K562 (cell line): ENCODE data around the gene HADH. TPM values are rescaled to one million over a fixed set of nuclear protein-coding genes. Genes with fewer than 3 reads are reported as not detected.

ENCODE experiments used
- ATAC-seq: fragments of 200-7000 bp; cut with Tn5 transposase; 3 replicates; pipeline ENCODE4 v1.9.1; 2020; ENCODE audit warnings: moderate library complexity
- BruUV-seq: library from RNA; stranded (reverse); fragments of 400-500 nt; replicated peaks from 2 replicates; lab custom pipeline; 2021; lab: Mats Ljungman, UMichigan
- CTCF ChIA-PET: fragments of 300-600 bp; formaldehyde crosslinking; extraction: SDS; loops from one replicate; lab custom pipeline; 2021; ENCODE audit warnings: low intra/inter-chr PET ratio; lab: Yijun Ruan, JAX
- POLR2A ChIA-PET: fragments of 300-600, 350-650 bp; sonication (Branson Sonifier 250); formaldehyde crosslinking; extraction: SDS; loops from one replicate; lab custom pipeline; 2021; ENCODE audit warnings: antibody characterized with exemption, inconsistent platforms; lab: Yijun Ruan, JAX
- DNase-seq, 4 experiments: peaks; one replicate each; pipeline versions ENCODE4 v3.0.0 to v3.0.0-alpha.2; 2011 to 2018; ENCODE audit warnings: low spot score in 3 of 4, mixed read lengths in 3 of 4; ENCODE audit errors: extremely low read depth in 1 of 4
- FAIRE-seq: peaks from 2 replicates; lab custom pipeline; 2011; peaks lifted over from hg19 to GRCh38; lab: Jason Lieb, UNC
- H2AFZ ChIP-seq: 2 replicates; pipeline ENCODE4 v1.6.0; 2011; ENCODE audit warnings: low read depth, low read length, control low read depth, inconsistent platforms
- H3K27ac ChIP-seq: fragments of 200-600 bp; 3 replicates; pipeline ENCODE4 v1.8.0; 2011; ENCODE audit warnings: low read depth, mild to moderate bottlenecking, control low read depth, inconsistent platforms, low read length, moderate library complexity, mixed read lengths; ENCODE audit errors: extremely low read depth
- H3K27me3 ChIP-seq, 2 experiments: fragments of 300-600 bp in 1 of 2; 2 replicates in 1 of 2; 3 replicates in 1 of 2; pipeline versions ENCODE4 v1.6.0 to v1.8.0; 2011; ENCODE audit warnings: inconsistent platforms in 2 of 2, low read length in 2 of 2, mild to moderate bottlenecking in 1 of 2, mixed read lengths in 1 of 2, moderate library complexity in 1 of 2; ENCODE audit not compliant: control insufficient read depth in 2 of 2, insufficient read depth in 2 of 2
- H3K36me3 ChIP-seq: fragments of 300-600 bp; 3 replicates; pipeline ENCODE4 v1.8.0; 2011; ENCODE audit warnings: mild to moderate bottlenecking, low read length, inconsistent platforms; ENCODE audit not compliant: control insufficient read depth, insufficient read depth
- H3K4me1 ChIP-seq, 2 experiments: fragments of 200-600 bp in 1 of 2; replicated peaks in 1 of 2; 2 replicates in 1 of 2; 3 replicates in 1 of 2; pipeline versions ENCODE4 v1.5.1 to v1.8.0; 2011; ENCODE audit warnings: inconsistent platforms in 2 of 2, low read length in 2 of 2, mild to moderate bottlenecking in 1 of 2, mixed read lengths in 1 of 2, moderate library complexity in 1 of 2; ENCODE audit not compliant: control insufficient read depth in 2 of 2, insufficient read depth in 2 of 2
- H3K4me2 ChIP-seq: 2 replicates; pipeline ENCODE4 v1.6.1; 2011; ENCODE audit warnings: low read length, control low read depth, inconsistent platforms, mixed read lengths; ENCODE audit not compliant: insufficient read depth
- H3K4me3 ChIP-seq: fragments of 200-600 bp; sonication (generic), shearing (Covaris generic); 2 replicates; pipeline ENCODE4 v1.5.1; 2016; ENCODE audit warnings: control low read depth, inconsistent platforms
- H3K79me2 ChIP-seq: fragments of 200-600 bp; 3 replicates; pipeline ENCODE4 v1.8.0; 2011; ENCODE audit warnings: low read length, inconsistent platforms; ENCODE audit not compliant: control insufficient read depth, insufficient read depth
- H3K9ac ChIP-seq, 2 experiments: 2 replicates each; pipeline versions ENCODE4 v1.6.0 to v1.6.1; 2011; ENCODE audit warnings: low read depth in 2 of 2, low read length in 2 of 2, control low read depth in 1 of 2, inconsistent platforms in 1 of 2, mild to moderate bottlenecking in 1 of 2, mixed read lengths in 1 of 2; ENCODE audit not compliant: insufficient read depth in 1 of 2
- H3K9me1 ChIP-seq: one replicate; pipeline ENCODE4 v1.6.0; 2011; ENCODE audit warnings: inconsistent platforms, mild to moderate bottlenecking, low read length, moderate library complexity; ENCODE audit not compliant: control insufficient read depth, insufficient read depth
- H3K9me3 ChIP-seq: replicated peaks from 2 replicates; pipeline ENCODE4 v1.5.1; 2011; ENCODE audit warnings: low read depth, low read length, inconsistent platforms; ENCODE audit not compliant: control insufficient read depth, insufficient read depth
- H4K20me1 ChIP-seq: replicated peaks from 2 replicates; pipeline ENCODE4 v1.6.1; 2011; ENCODE audit warnings: low read length, inconsistent platforms, mixed read lengths; ENCODE audit not compliant: control insufficient read depth, insufficient read depth
- BRD9 ChIP-seq: fragments of 450-650 bp; IDR thresholded peaks from 2 replicates; pipeline ENCODE4 v1.6.1; 2018; ENCODE audit warnings: low read depth; ENCODE audit not compliant: partially characterized antibody
- CBFA2T3 ChIP-seq: fragments of 450-650 bp; IDR thresholded peaks from 2 replicates; pipeline ENCODE4 v1.6.1; 2017
- CEBPB ChIP-seq: fragments of 450-650 bp; IDR thresholded peaks from 2 replicates; pipeline ENCODE4 v1.6.1; 2016; ENCODE audit warnings: missing genetic modification characterization, missing compliant biosample characterization
- CEBPG ChIP-seq, 3 experiments: fragments of 200-800 bp in 1 of 3; sonication (Bioruptor generic) in 1 of 3; sonication (generic) in 1 of 3; formaldehyde crosslinking in 1 of 3; IDR thresholded peaks in 2 of 3; conservative IDR thresholded peaks in 1 of 3; 2 replicates each; pipeline versions ENCODE4 v1.6.1 to v1.8.0; 2016 to 2022; ENCODE audit warnings: missing compliant biosample characterization in 2 of 3, missing genetic modification characterization in 2 of 3, mild to moderate bottlenecking in 1 of 3, missing genetic modification reagents in 1 of 3
- GABPB1 ChIP-seq: sonication (generic); formaldehyde crosslinking; IDR thresholded peaks from 2 replicates; pipeline ENCODE4 v1.8.0; 2022; ENCODE audit warnings: mild to moderate bottlenecking, missing genetic modification reagents
- MBD2 ChIP-seq: sonication (generic); IDR thresholded peaks from 2 replicates; pipeline ENCODE4 v1.6.1; 2016; ENCODE audit warnings: low read depth, borderline replicate concordance
- NCOA4 ChIP-seq: fragments of 450-650 bp; IDR thresholded peaks from 2 replicates; pipeline ENCODE4 v1.6.1; 2018; ENCODE audit warnings: mild to moderate bottlenecking; ENCODE audit not compliant: partially characterized antibody
- NCOR1 ChIP-seq: fragments of 450-650 bp; IDR thresholded peaks from 2 replicates; pipeline ENCODE4 v1.6.1; 2016; ENCODE audit warnings: mild to moderate bottlenecking, moderate library complexity
- SMARCB1 ChIP-seq: IDR thresholded peaks from 2 replicates; pipeline ENCODE4 v1.6.1; 2011; ENCODE audit warnings: improper control_type of control experiment, low read depth; ENCODE audit not compliant: insufficient read length
- SNRNP70 ChIP-seq: fragments of 200-400 bp; formaldehyde crosslinking; optimal IDR thresholded peaks from 2 replicates; pipeline ENCODE3; 2017; ENCODE audit warnings: low read depth, low read length
- TBL1XR1 ChIP-seq, 2 experiments: IDR thresholded peaks; 2 replicates each; pipeline ENCODE4 v1.6.1; 2012; ENCODE audit warnings: improper control_type of control experiment in 2 of 2, low read length in 2 of 2, mild to moderate bottlenecking in 1 of 2
- ZNF184 ChIP-seq: sonication (generic); formaldehyde crosslinking; IDR thresholded peaks from 2 replicates; pipeline ENCODE4 v1.5.0; 2020; ENCODE audit warnings: missing genetic modification reagents
- ZNF224 ChIP-seq: sonication (generic); formaldehyde crosslinking; IDR thresholded peaks from 2 replicates; pipeline ENCODE4 v1.8.0; 2022; ENCODE audit warnings: mild to moderate bottlenecking, missing genetic modification reagents
- ZNF311 ChIP-seq: fragments of 250-450 bp; sonication (Bioruptor Pico); IDR thresholded peaks from 2 replicates; pipeline ENCODE4 v1.4.0; 2020; ENCODE audit warnings: mild to moderate bottlenecking, moderate library complexity
- ZNF830 ChIP-seq: fragments of 250-450 bp; sonication (Bioruptor Pico); IDR thresholded peaks from 2 replicates; pipeline ENCODE4 v1.5.0; 2021; ENCODE audit warnings: mild to moderate bottlenecking
- in situ Hi-C: fragments of 300-500 bp; cut with MboI; formaldehyde crosslinking; loops from 4 replicates; pipeline ENCODE4 v1.15.0; 2018; ENCODE audit warnings: inconsistent platforms, mixed read lengths
- intact Hi-C: fragments of 100-400 bp; cut with micrococcal nuclease; formaldehyde crosslinking; loops from 2 replicates; pipeline ENCODE4 v1.14.2; 2022
- polyA plus RNA-seq, 8 experiments: library from polyadenylated mRNA; depleted of rRNA in 4 of 8; stranded (reverse) in 5 of 8; unstranded in 3 of 8; fragments of >200 nt; fragmentation: Nextera tagmentation in 2 of 8; fragmentation: Illumina TruSeq in 1 of 8; extraction: Ambion mirVana in 2 of 8; extraction: Trizol in 1 of 8; gene quantifications; 2 replicates each; pipeline versions ENCODE4 v1.2.1 to v1.2.3, GENCODE V29; 2011 to 2014; ENCODE audit warnings: inconsistent platforms in 1 of 8, missing spikeins in 1 of 8
- total RNA-seq, 7 experiments: library from RNA; depleted of rRNA in 6 of 7; stranded (reverse); fragments of >200 nt in 6 of 7; fragmentation: Illumina TruSeq in 2 of 7; extraction: Trizol in 2 of 7; gene quantifications; 2 replicates each; pipeline versions ENCODE4 v1.2.1 to v1.2.3, GENCODE V29; 2011 to 2021; ENCODE audit warnings: low replicate concordance in 1 of 7
- TF ChIP-seq, protein P1 (sequence below), 2 experiments: fragments of 250-450 bp in 1 of 2; fragments of 450-650 bp in 1 of 2; sonication (Bioruptor Pico) in 1 of 2; IDR thresholded peaks; 2 replicates each; pipeline versions ENCODE4 v1.6.1 to v1.8.0; 2016 to 2021; ENCODE audit warnings: mild to moderate bottlenecking in 2 of 2, moderate library complexity in 2 of 2, missing compliant biosample characterization in 1 of 2, missing genetic modification characterization in 1 of 2

Gene HADH
- total and polyA plus RNA-seq, 9 of the 15 experiments (the other 6 are each of a cell fraction or from before 2014, with no cell fraction given) = 9.4 to 73.3 (median 32.8) TPM

DNA sequence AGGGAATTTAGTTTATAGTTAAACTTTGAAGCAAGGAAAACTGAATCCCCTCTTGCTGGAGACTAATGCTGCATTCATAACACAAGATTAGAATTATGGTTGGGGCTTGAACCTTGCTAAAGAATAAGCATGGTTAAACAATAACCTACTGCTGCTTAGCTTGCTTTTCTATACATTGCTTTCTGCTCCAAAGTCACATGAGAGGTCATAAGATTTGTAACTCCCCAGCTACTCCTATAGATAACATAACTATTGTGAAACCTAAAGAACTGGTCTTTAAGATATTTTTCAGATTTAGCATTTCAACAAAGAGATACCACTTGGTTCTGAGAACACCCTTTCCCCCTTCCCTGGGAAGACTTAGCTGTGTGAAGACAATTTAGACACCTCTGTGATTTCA is 17.1 kb upstream of the HADH start:
- DNase-seq (no peak), ATAC-seq (no peak), FAIRE-seq (no peak)
- Histone ChIP-seq H3K27ac (no peak overlapping the region), H3K9me3 (no peaks in the 10 kb centered on the region; the same call in 1 of the 2 replicates), H2AFZ (no peak overlapping the region), H3K27me3 (no peaks in the 10 kb centered on the region), H3K4me3 (no peak overlapping the region), H3K9ac (no peak overlapping the region), H3K4me2 (no peak overlapping the region), H4K20me1 (no peaks in the 10 kb centered on the region; the same call in 1 of the 2 replicates), H3K79me2 (no peaks in the 10 kb centered on the region), H3K36me3 (no peaks in the 10 kb centered on the region), H3K4me1 (peaks cover 3 to 7% of the 10 kb centered on the region in 2 experiments; a peak in 1 of 5 replicates), H3K9me1 (no peaks in the 10 kb centered on the region)
- CTCF ChIA-PET = no interaction called here
- POLR2A ChIA-PET = interaction anchor here (0.6 kb wide), 1 partner anchor 117 kb away, joined by 4 read pairs; no protein-coding TSS in a partner anchor
- no peak for TF ChIP-seq NCOR1
- TF ChIP-seq MBD2 = no peak
- no peak for TF ChIP-seq ZNF184
- no peak for TF ChIP-seq TBL1XR1 (IDR thresholded peaks at IDR 0.05; ENCODE audit: low read length in 2 of 2)
- peak; percentile 17; the same call in 1 of the 2 replicates for TF ChIP-seq CBFA2T3
- peak; percentile 54; the same call in 1 of the 2 replicates for TF ChIP-seq CEBPB
- TF ChIP-seq, protein P1, sequence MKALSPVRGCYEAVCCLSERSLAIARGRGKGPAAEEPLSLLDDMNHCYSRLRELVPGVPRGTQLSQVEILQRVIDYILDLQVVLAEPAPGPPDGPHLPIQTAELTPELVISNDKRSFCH (CRISPR knock-in tag; IDR thresholded peaks at IDR 0.05) = no peak
- TF ChIP-seq, protein P1 (tag; IDR thresholded peaks at IDR 0.05) = no peak
- no peak for TF ChIP-seq CEBPG (CRISPR knock-in tag; IDR thresholded peaks at IDR 0.05)
- TF ChIP-seq CEBPG (tag; conservative IDR thresholded peaks at IDR 0.05 in 1 of 2, IDR thresholded peaks at IDR 0.05 in 1 of 2) = no peak
- TF ChIP-seq GABPB1 = no peak
- TF ChIP-seq NCOA4 = no peak
- no peak for TF ChIP-seq BRD9
- no peak for TF ChIP-seq SNRNP70
- TF ChIP-seq ZNF311 (CRISPR knock-in tag) = no peak
- TF ChIP-seq ZNF224 (CRISPR knock-in tag) = no peak
- TF ChIP-seq ZNF830 = no peak
- TF ChIP-seq SMARCB1 = no peak
- in situ Hi-C loops (no loop called here), intact Hi-C loops (no loop called here)
- BruUV-seq = no TSS peak
